ENCODE measurements around the gene MRTO4.
"Not testable (repeated sequence)": the region's sequence is repeated elsewhere in the genome, so short reads cannot be mapped to it uniquely, and the experiment has no call there.

- not testable (repeated sequence) for TF ChIP-seq POLR2A, CTCF (IDR thresholded peaks at IDR 0.05)
These were observed 18.7 kb downstream of the MRTO4 start for GRCh38 chr1:19270343-19270730.
